Esophagus squamous epithelium (tissue), 4 donors: ENCODE measurements around the gene CSNK1A1.

Source experiments
- POLR2A ChIP-seq, 4 donors: fragments of 450-650 bp; IDR thresholded peaks; one replicate each; pipeline ENCODE4 v1.6.1; 2017; ENCODE audit warnings: antibody characterized with exemption in 4 of 4, mild to moderate bottlenecking in 4 of 4, moderate library complexity in 3 of 4
- TF ChIP-seq, protein P1 (sequence below), 6 experiments: fragments of 450-650 bp in 4 of 6; fragments of 200-600 bp in 2 of 6; sonication (generic) in 2 of 6; IDR thresholded peaks; one replicate each; pipeline ENCODE4 v1.5.1; 2016 to 2019; ENCODE audit warnings: antibody characterized with exemption in 6 of 6, mild to moderate bottlenecking in 4 of 6, moderate library complexity in 4 of 6

DNA sequence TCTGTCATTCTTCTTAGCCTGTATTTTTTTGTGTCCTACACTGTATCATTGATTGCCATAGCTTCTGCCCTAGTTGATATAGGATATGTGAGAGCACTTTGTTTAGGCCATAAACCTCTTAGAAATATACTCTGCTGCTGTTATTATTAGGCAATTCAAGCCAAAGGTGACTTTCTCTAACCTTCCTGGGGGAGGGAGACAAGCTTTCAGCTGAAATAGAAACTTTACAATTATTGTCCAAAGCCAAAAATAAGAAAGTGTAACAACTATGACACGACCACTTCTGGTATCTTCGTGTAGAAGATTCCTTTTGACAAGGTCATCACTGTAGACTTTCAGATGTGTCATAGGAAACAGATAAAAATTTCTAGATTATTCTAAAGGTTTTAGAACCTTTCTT, 12.2 kb upstream of the CSNK1A1 start:
- TF ChIP-seq POLR2A (IDR thresholded peaks at IDR 0.05) = no peak
- TF ChIP-seq, protein P1, sequence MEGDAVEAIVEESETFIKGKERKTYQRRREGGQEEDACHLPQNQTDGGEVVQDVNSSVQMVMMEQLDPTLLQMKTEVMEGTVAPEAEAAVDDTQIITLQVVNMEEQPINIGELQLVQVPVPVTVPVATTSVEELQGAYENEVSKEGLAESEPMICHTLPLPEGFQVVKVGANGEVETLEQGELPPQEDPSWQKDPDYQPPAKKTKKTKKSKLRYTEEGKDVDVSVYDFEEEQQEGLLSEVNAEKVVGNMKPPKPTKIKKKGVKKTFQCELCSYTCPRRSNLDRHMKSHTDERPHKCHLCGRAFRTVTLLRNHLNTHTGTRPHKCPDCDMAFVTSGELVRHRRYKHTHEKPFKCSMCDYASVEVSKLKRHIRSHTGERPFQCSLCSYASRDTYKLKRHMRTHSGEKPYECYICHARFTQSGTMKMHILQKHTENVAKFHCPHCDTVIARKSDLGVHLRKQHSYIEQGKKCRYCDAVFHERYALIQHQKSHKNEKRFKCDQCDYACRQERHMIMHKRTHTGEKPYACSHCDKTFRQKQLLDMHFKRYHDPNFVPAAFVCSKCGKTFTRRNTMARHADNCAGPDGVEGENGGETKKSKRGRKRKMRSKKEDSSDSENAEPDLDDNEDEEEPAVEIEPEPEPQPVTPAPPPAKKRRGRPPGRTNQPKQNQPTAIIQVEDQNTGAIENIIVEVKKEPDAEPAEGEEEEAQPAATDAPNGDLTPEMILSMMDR (IDR thresholded peaks at IDR 0.05) = no peak
